H1 (cell line): Measurements from ENCODE around the gene CTSH. TPM values are rescaled to one million over a fixed set of nuclear protein-coding genes. Genes with fewer than 3 reads are reported as not detected.

Experiments used
- ASH2L ChIP-seq: fragments of 200-600, 300-600 bp; sonication (generic); IDR thresholded peaks from one replicate; pipeline ENCODE4 v1.7.1; 2017; ENCODE audit warnings: low read length
- CREB1 ChIP-seq: IDR thresholded peaks from 2 replicates; pipeline ENCODE4 v1.6.1; 2012; ENCODE audit warnings: inconsistent platforms
- GABPA ChIP-seq: IDR thresholded peaks from 2 replicates; pipeline ENCODE4 v1.6.1; 2011; ENCODE audit warnings: mild to moderate bottlenecking, low read length, moderate library complexity, borderline replicate concordance; ENCODE audit not compliant: insufficient read depth
- KDM4A ChIP-seq: IDR thresholded peaks from one replicate; pipeline ENCODE4 v1.7.1; 2012; ENCODE audit warnings: low read depth, mild to moderate bottlenecking, moderate library complexity, low read length, inconsistent platforms; ENCODE audit not compliant: severe bottlenecking
- KDM5A ChIP-seq: fragments of 200-600 bp; IDR thresholded peaks from 2 replicates; pipeline ENCODE4 v1.7.1; 2012; ENCODE audit warnings: mild to moderate bottlenecking, low read length, inconsistent platforms, mixed read lengths
- RBBP5 ChIP-seq: IDR thresholded peaks from 2 replicates; pipeline ENCODE4 v1.7.1; 2012; ENCODE audit warnings: low read depth, mild to moderate bottlenecking, inconsistent platforms, low read length, moderate library complexity, borderline replicate concordance
- SIN3A ChIP-seq, 2 experiments: IDR thresholded peaks in 1 of 2; conservative IDR thresholded peaks in 1 of 2; 2 replicates each; pipeline ENCODE4 v1.6.1; 2011 to 2012; ENCODE audit warnings: low read length in 2 of 2, improper control_type of control experiment in 1 of 2, low read depth in 1 of 2, mild to moderate bottlenecking in 1 of 2
- SIX5 ChIP-seq: IDR thresholded peaks from 2 replicates; pipeline ENCODE4 v1.6.1; 2011; ENCODE audit warnings: mild to moderate bottlenecking, low read depth, low read length
- SRF ChIP-seq: IDR thresholded peaks from 2 replicates; pipeline ENCODE4 v1.6.1; 2011; ENCODE audit warnings: mild to moderate bottlenecking, low read depth, low read length, moderate library complexity
- SUZ12 ChIP-seq: fragments of 200-600 bp; sonication (generic); IDR thresholded peaks from 2 replicates; pipeline ENCODE4 v1.6.1; 2012; ENCODE audit warnings: mild to moderate bottlenecking, inconsistent platforms, low read length, moderate library complexity, mixed read lengths
- TEAD4 ChIP-seq: IDR thresholded peaks from 2 replicates; pipeline ENCODE4 v1.6.1; 2012; ENCODE audit warnings: low read depth, low read length, inconsistent platforms, mixed read lengths
- YY1 ChIP-seq: IDR thresholded peaks from 2 replicates; pipeline ENCODE4 v1.6.1; 2011; ENCODE audit warnings: low read depth, mild to moderate bottlenecking, low read length
- polyA plus RNA-seq, 7 experiments: library from polyadenylated mRNA; depleted of rRNA in 3 of 7; stranded (reverse) in 5 of 7; unstranded in 2 of 7; fragments of >200 nt in 5 of 7; fragments of 200-250 nt in 2 of 7; gene quantifications; 1 replicate in 5 of 7; 2 replicates in 1 of 7; 4 replicates in 1 of 7; pipeline versions ENCODE4 v1.2.1 to v1.2.3, GENCODE V29; 2011 to 2013; ENCODE audit warnings: missing spikeins in 2 of 7, mixed read lengths in 2 of 7
- total RNA-seq: library from RNA; stranded (reverse); fragmentation: NEBNext Ultra II Directional; extraction: Animal tissue kit (Norgen Biotek cat#: 25700); gene quantifications from 2 replicates; pipeline ENCODE4 v1.2.1, GENCODE V29; 2021

CTSH gene
- total and polyA plus RNA-seq, 2 of the 8 experiments (the other 6 are each of a cell fraction or from before 2014, with no cell fraction given) = 34.0 to 36.8 TPM

GRCh38 chr15:78872155-78872971 is 72.5 kb downstream of the CTSH start, which contains the start of gene MORF4L1 (continued):
- TF ChIP-seq TEAD4 (no peak), KDM4A (peak; percentile 95), SIN3A (conservative IDR thresholded peaks at IDR 0.05 in 1 of 2, IDR thresholded peaks at IDR 0.05 in 1 of 2; ENCODE audit: low read depth in 1 of 2, low read length in 2 of 2) (0 out of 4 replicates have a peak, but pooled peaks of 1 of the 2 experiments have one; percentile 39), RBBP5 (peak; percentile 57), YY1 (0 out of 2 replicates have a peak, but pooled peaks have one; percentile 16), GABPA (no peak), SUZ12 (no peak), SIX5 (peak; percentile 86), CREB1 (peak; percentile 95), SRF (peak; percentile 88), KDM5A (no peak), ASH2L (peak; percentile 40)
